H9 (cell line): ENCODE data around the gene SRA1. TPM values are rescaled to one million over a fixed set of nuclear protein-coding genes. Genes with fewer than 3 reads are reported as not detected.

Source experiments
- DNase-seq: peaks from one replicate; pipeline ENCODE4 v3.0.0-alpha.2; 2017
- H2AFZ ChIP-seq: one replicate; pipeline ENCODE4 v1.6.1; 2013; ENCODE audit warnings: mild to moderate bottlenecking, low read length, control low read depth, moderate library complexity
- H2AK5ac ChIP-seq: 2 replicates; pipeline ENCODE4 v1.6.1; 2013; ENCODE audit warnings: low read length, control low read depth, mixed read lengths; ENCODE audit not compliant: insufficient read length
- H2BK120ac ChIP-seq: one replicate; pipeline ENCODE4 v1.6.1; 2013; ENCODE audit warnings: low read depth, mild to moderate bottlenecking, low read length, control low read depth, inconsistent platforms; ENCODE audit not compliant: poor library complexity, severe bottlenecking
- H2BK12ac ChIP-seq: 2 replicates; pipeline ENCODE4 v1.6.1; 2013; ENCODE audit warnings: low read length, control low read depth, mixed read lengths, low read depth; ENCODE audit not compliant: insufficient read length
- H2BK15ac ChIP-seq: 2 replicates; pipeline ENCODE4 v1.6.1; 2013; ENCODE audit warnings: low read depth, low read length, control low read depth
- H2BK20ac ChIP-seq: one replicate; pipeline ENCODE4 v1.6.1; 2013; ENCODE audit warnings: low read depth, mild to moderate bottlenecking, low read length, control low read depth, inconsistent platforms; ENCODE audit not compliant: poor library complexity, severe bottlenecking
- H2BK5ac ChIP-seq: 2 replicates; pipeline ENCODE4 v1.6.1; 2013; ENCODE audit warnings: low read length, control low read depth, mixed read lengths; ENCODE audit not compliant: insufficient read length
- H3K14ac ChIP-seq: 2 replicates; pipeline ENCODE4 v1.6.1; 2013; ENCODE audit warnings: low read length, control low read depth; ENCODE audit not compliant: insufficient read depth
- H3K18ac ChIP-seq: 2 replicates; pipeline ENCODE4 v1.6.1; 2013; ENCODE audit warnings: low read depth, mild to moderate bottlenecking, mixed read lengths, low read length, control low read depth; ENCODE audit not compliant: insufficient read length
- H3K23ac ChIP-seq: 2 replicates; pipeline ENCODE4 v1.6.1; 2013; ENCODE audit warnings: low read length, control low read depth, mixed read lengths, low read depth; ENCODE audit not compliant: insufficient read length
- H3K23me2 ChIP-seq: 2 replicates; pipeline ENCODE4 v1.6.1; 2013; ENCODE audit warnings: low read depth, mild to moderate bottlenecking, mixed read lengths, low read length, control low read depth; ENCODE audit not compliant: insufficient read length, poor library complexity, severe bottlenecking
- H3K27ac ChIP-seq: 2 replicates; pipeline ENCODE4 v1.5.1; 2013; ENCODE audit warnings: low read length, control low read depth, mixed read lengths, low read depth; ENCODE audit not compliant: insufficient read length
- H3K27me3 ChIP-seq: 2 replicates; pipeline ENCODE4 v1.6.1; 2013; ENCODE audit warnings: low read length, control low read depth, inconsistent platforms; ENCODE audit not compliant: insufficient read depth
- H3K4ac ChIP-seq: 2 replicates; pipeline ENCODE4 v1.6.1; 2013; ENCODE audit warnings: low read depth, mild to moderate bottlenecking, control low read depth, inconsistent platforms, low read length, moderate library complexity
- H3K4me1 ChIP-seq: 2 replicates; pipeline ENCODE4 v1.6.1; 2013; ENCODE audit warnings: low read length, control low read depth, inconsistent platforms; ENCODE audit not compliant: insufficient read depth
- H3K4me2 ChIP-seq: 2 replicates; pipeline ENCODE4 v1.6.1; 2013; ENCODE audit warnings: low read length, control low read depth, mixed read lengths; ENCODE audit not compliant: insufficient read length, insufficient read depth
- H3K56ac ChIP-seq: 2 replicates; pipeline ENCODE4 v1.6.1; 2013; ENCODE audit warnings: low read depth, mild to moderate bottlenecking, mixed read lengths, low read length, control low read depth; ENCODE audit not compliant: insufficient read length
- H3K79me1 ChIP-seq: 2 replicates; pipeline ENCODE4 v1.6.1; 2013; ENCODE audit warnings: low read depth, mild to moderate bottlenecking, moderate library complexity, low read length, control low read depth, inconsistent platforms; ENCODE audit not compliant: insufficient read depth, poor library complexity, severe bottlenecking
- H3K79me2 ChIP-seq: 2 replicates; pipeline ENCODE4 v1.6.1; 2013; ENCODE audit warnings: low read length, control low read depth, inconsistent platforms; ENCODE audit not compliant: insufficient read depth
- H3K9ac ChIP-seq: 2 replicates; pipeline ENCODE4 v1.6.1; 2013; ENCODE audit warnings: low read length, control low read depth, mixed read lengths; ENCODE audit not compliant: insufficient read length; ENCODE audit errors: extremely low read depth
- H3K9me3 ChIP-seq: one replicate; pipeline ENCODE4 v1.6.1; 2013; ENCODE audit warnings: low read depth, low read length, inconsistent platforms; ENCODE audit not compliant: control insufficient read depth
- H3T11ph ChIP-seq: one replicate; pipeline ENCODE4 v1.6.1; 2013; ENCODE audit warnings: mild to moderate bottlenecking, low read length, control low read depth, inconsistent platforms
- H4K20me1 ChIP-seq: one replicate; pipeline ENCODE4 v1.6.1; 2013; ENCODE audit not compliant: control insufficient read depth, insufficient read length, insufficient read depth
- H4K5ac ChIP-seq: 2 replicates; pipeline ENCODE4 v1.6.1; 2013; ENCODE audit warnings: low read depth, mild to moderate bottlenecking, mixed read lengths, low read length, control low read depth; ENCODE audit not compliant: insufficient read length
- H4K8ac ChIP-seq: replicated peaks from 2 replicates; pipeline ENCODE4 v1.6.1; 2013; ENCODE audit warnings: low read length, control low read depth, mixed read lengths, low read depth; ENCODE audit not compliant: insufficient read length
- H4K91ac ChIP-seq: 2 replicates; pipeline ENCODE4 v1.6.1; 2013; ENCODE audit warnings: low read depth, mild to moderate bottlenecking, moderate library complexity, mixed read lengths, low read length, control low read depth; ENCODE audit not compliant: insufficient read length
- H3K27ac Mint-ChIP-seq, 3 experiments: 2 replicates in 2 of 3; 3 replicates in 1 of 3; pipeline ENCODE4 v1.8.0; 2020 to 2021; ENCODE audit warnings: mixed read lengths in 3 of 3, mild to moderate bottlenecking in 1 of 3, moderate library complexity in 1 of 3
- H3K27me3 Mint-ChIP-seq: 2 replicates; pipeline ENCODE4 v1.8.0; 2021; ENCODE audit warnings: low read depth, mild to moderate bottlenecking, moderate library complexity, mixed read lengths
- H3K36me3 Mint-ChIP-seq, 3 experiments: 2 replicates in 2 of 3; 3 replicates in 1 of 3; pipeline ENCODE4 v1.8.0; 2020 to 2021; ENCODE audit warnings: low read depth in 3 of 3, mixed read lengths in 3 of 3; ENCODE audit not compliant: insufficient read depth in 1 of 3
- H3K4me1 Mint-ChIP-seq, 2 experiments: 2 replicates each; pipeline ENCODE4 v1.8.0; 2020; ENCODE audit warnings: mixed read lengths in 2 of 2
- H3K4me3 Mint-ChIP-seq, 2 experiments: 2 replicates in 1 of 2; 3 replicates in 1 of 2; pipeline ENCODE4 v1.8.0; 2020 to 2021; ENCODE audit warnings: mild to moderate bottlenecking in 2 of 2, mixed read lengths in 2 of 2, moderate library complexity in 1 of 2
- H3K9me3 Mint-ChIP-seq, 2 experiments: 2 replicates in 1 of 2; 3 replicates in 1 of 2; pipeline ENCODE4 v1.8.0; 2020; ENCODE audit warnings: mild to moderate bottlenecking in 2 of 2, mixed read lengths in 2 of 2, moderate library complexity in 1 of 2
- WGBS: extraction: QIAGEN DNeasy Blood & Tissue Kit; methylation state at CpG from one replicate; pipeline ENCODE4 v1.1.7; 2013; ENCODE audit warnings: missing lambda C conversion rate, low lambda C conversion rate, mixed read lengths; ENCODE audit not compliant: insufficient read length; ENCODE audit errors: extremely low coverage; 5-methylcytosine and 5-hydroxymethylcytosine counted together
- total RNA-seq: library from RNA; stranded (reverse); gene quantifications from 2 replicates; pipeline ENCODE4 v1.2.1, GENCODE V29; 2021
- TF ChIP-seq, protein P1 (sequence below): fragments of 200-600 bp; sonication (generic); conservative IDR thresholded peaks from 3 replicates; pipeline ENCODE4 v1.8.0; 2021; ENCODE audit warnings: antibody characterized with exemption, mild to moderate bottlenecking

Gene SRA1
- total RNA-seq, 1 experiment from 2014 or later: 49.3 TPM

DNA sequence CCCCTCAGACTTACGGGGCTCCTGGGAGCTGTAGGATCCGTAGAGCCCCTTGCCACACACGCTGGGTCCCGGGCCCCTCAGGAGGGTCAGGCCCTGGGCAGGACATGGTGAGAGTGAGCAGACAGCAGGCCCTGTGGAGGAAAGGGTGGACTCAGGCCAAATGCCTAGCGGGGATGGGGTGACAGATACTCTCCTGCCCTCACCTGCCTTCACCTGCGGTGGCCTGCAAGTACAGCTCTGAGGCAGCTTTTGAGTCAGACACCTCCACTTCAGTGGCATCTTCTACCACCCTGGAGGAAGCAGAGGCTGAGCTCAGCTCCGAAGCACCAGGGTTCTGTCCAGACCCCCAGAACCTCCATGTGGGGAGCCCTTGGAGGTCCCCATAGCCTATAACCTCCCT is 33.6 kb upstream of the SRA1 start:
- Mint-ChIP-seq H3K36me3 (no peaks in the 10 kb centered on the region), H3K4me1 (peaks cover 5 to 6% of the 10 kb centered on the region in 2 experiments)
- WGBS: no CpG with 5 or more reads among the region's 7 CpGs

More for the DNA sequence above, 33.6 kb upstream of the SRA1 start:
- no peaks in the 10 kb centered on the region for H3K79me1 ChIP-seq
- H3K23me2 ChIP-seq: no peaks in the 10 kb centered on the region
- H4K91ac ChIP-seq: no peak overlapping the region
- no peak overlapping the region for H3T11ph ChIP-seq
- no peak overlapping the region for H4K5ac ChIP-seq
- no peak overlapping the region for H2BK15ac ChIP-seq
- DNase-seq: no peak
- H3K27ac ChIP-seq: no peak overlapping the region
- no peak overlapping the region for H3K18ac ChIP-seq
- H3K23ac ChIP-seq: no peak overlapping the region
- no peaks in the 10 kb centered on the region for H3K27me3 ChIP-seq
- H2BK20ac ChIP-seq: no peak overlapping the region
- H3K4me1 ChIP-seq: no peaks in the 10 kb centered on the region
- no peak overlapping the region for H4K8ac ChIP-seq
- H3K79me2 ChIP-seq: no peaks in the 10 kb centered on the region
- H2AK5ac ChIP-seq: no peak overlapping the region
- no peaks in the 10 kb centered on the region for H3K9me3 ChIP-seq
- Mint-ChIP-seq H3K27me3 (peaks cover 2% of the 10 kb centered on the region), H3K4me3 (no peak overlapping the region), H3K27ac (no peak overlapping the region), H3K9me3 (no peaks in the 10 kb centered on the region; a peak in 2 of 5 replicates)
- H2BK12ac ChIP-seq: no peak overlapping the region
- H3K9ac ChIP-seq: no peak overlapping the region
- no peak overlapping the region for H3K14ac ChIP-seq
- no peak overlapping the region for H2AFZ ChIP-seq
- no peak overlapping the region for H2BK120ac ChIP-seq
- H2BK5ac ChIP-seq: no peak overlapping the region
- H3K4me2 ChIP-seq: no peak overlapping the region
- TF ChIP-seq, protein P1, sequence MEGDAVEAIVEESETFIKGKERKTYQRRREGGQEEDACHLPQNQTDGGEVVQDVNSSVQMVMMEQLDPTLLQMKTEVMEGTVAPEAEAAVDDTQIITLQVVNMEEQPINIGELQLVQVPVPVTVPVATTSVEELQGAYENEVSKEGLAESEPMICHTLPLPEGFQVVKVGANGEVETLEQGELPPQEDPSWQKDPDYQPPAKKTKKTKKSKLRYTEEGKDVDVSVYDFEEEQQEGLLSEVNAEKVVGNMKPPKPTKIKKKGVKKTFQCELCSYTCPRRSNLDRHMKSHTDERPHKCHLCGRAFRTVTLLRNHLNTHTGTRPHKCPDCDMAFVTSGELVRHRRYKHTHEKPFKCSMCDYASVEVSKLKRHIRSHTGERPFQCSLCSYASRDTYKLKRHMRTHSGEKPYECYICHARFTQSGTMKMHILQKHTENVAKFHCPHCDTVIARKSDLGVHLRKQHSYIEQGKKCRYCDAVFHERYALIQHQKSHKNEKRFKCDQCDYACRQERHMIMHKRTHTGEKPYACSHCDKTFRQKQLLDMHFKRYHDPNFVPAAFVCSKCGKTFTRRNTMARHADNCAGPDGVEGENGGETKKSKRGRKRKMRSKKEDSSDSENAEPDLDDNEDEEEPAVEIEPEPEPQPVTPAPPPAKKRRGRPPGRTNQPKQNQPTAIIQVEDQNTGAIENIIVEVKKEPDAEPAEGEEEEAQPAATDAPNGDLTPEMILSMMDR: no peak
- H3K4ac ChIP-seq: no peak overlapping the region
- no peaks in the 10 kb centered on the region for H4K20me1 ChIP-seq
- H3K56ac ChIP-seq: no peak overlapping the region
